ENCODE measurements around the gene MMP2. TPM values are rescaled to one million over a fixed set of nuclear protein-coding genes. Genes with fewer than 3 reads are reported as not detected.

MMP2 gene
- total RNA-seq, 1 experiment from 2014 or later: 311 TPM

DNA sequence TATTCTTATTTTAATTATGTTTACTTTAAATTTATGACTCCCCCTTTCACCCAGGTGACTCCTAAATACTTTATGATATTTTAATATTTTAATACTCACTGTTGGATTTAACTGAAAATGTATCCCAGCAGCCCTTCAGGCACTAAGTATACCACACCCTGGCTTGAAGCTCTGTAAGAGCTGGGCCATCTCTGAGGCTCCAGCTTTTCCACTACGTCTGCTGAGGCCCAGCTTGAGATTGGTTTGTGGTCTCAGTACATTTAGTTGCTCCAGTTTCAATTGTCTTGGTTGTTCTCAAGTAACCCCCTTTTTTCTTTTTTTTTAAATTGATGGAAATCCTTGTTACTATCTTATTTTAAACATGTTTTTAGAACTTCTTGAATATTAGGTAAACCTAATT lies 60.5 kb downstream of the MMP2 start:
- TF ChIP-seq SIN3A (IDR thresholded peaks at IDR 0.05; ENCODE audit: borderline replicate concordance, insufficient read depth, low read depth, low read length) (no peak), POLR2AphosphoS5 (IDR thresholded peaks at IDR 0.05; ENCODE audit: low read depth, low read length) (no peak)
- TF ChIP-seq, protein P1, sequence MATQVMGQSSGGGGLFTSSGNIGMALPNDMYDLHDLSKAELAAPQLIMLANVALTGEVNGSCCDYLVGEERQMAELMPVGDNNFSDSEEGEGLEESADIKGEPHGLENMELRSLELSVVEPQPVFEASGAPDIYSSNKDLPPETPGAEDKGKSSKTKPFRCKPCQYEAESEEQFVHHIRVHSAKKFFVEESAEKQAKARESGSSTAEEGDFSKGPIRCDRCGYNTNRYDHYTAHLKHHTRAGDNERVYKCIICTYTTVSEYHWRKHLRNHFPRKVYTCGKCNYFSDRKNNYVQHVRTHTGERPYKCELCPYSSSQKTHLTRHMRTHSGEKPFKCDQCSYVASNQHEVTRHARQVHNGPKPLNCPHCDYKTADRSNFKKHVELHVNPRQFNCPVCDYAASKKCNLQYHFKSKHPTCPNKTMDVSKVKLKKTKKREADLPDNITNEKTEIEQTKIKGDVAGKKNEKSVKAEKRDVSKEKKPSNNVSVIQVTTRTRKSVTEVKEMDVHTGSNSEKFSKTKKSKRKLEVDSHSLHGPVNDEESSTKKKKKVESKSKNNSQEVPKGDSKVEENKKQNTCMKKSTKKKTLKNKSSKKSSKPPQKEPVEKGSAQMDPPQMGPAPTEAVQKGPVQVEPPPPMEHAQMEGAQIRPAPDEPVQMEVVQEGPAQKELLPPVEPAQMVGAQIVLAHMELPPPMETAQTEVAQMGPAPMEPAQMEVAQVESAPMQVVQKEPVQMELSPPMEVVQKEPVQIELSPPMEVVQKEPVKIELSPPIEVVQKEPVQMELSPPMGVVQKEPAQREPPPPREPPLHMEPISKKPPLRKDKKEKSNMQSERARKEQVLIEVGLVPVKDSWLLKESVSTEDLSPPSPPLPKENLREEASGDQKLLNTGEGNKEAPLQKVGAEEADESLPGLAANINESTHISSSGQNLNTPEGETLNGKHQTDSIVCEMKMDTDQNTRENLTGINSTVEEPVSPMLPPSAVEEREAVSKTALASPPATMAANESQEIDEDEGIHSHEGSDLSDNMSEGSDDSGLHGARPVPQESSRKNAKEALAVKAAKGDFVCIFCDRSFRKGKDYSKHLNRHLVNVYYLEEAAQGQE (IDR thresholded peaks at IDR 0.05; ENCODE audit: insufficient read depth in 1 of 2, low read depth in 2 of 2, low read length in 1 of 2): no peak
- TF ChIP-seq, protein P2, sequence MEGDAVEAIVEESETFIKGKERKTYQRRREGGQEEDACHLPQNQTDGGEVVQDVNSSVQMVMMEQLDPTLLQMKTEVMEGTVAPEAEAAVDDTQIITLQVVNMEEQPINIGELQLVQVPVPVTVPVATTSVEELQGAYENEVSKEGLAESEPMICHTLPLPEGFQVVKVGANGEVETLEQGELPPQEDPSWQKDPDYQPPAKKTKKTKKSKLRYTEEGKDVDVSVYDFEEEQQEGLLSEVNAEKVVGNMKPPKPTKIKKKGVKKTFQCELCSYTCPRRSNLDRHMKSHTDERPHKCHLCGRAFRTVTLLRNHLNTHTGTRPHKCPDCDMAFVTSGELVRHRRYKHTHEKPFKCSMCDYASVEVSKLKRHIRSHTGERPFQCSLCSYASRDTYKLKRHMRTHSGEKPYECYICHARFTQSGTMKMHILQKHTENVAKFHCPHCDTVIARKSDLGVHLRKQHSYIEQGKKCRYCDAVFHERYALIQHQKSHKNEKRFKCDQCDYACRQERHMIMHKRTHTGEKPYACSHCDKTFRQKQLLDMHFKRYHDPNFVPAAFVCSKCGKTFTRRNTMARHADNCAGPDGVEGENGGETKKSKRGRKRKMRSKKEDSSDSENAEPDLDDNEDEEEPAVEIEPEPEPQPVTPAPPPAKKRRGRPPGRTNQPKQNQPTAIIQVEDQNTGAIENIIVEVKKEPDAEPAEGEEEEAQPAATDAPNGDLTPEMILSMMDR (IDR thresholded peaks at IDR 0.05): no peak
- BruUV-seq (replicated peaks): no TSS peak
- Histone ChIP-seq H3K4me1 (ENCODE audit: control insufficient read depth, insufficient read depth, low read length) (peaks cover 3% of the 10 kb centered on the region; the same call in 1 of the 2 replicates), H3K9me3 (ENCODE audit: control insufficient read depth, insufficient read depth, low read depth, low read length) (no peaks in the 10 kb centered on the region), H3K4me3 (ENCODE audit: low read depth in 2 of 2, low read length in 2 of 2) (no peak overlapping the region), H3K27me3 (ENCODE audit: control insufficient read depth, insufficient read depth, low read length) (no peaks in the 10 kb centered on the region), H3K27ac (ENCODE audit: low read length) (no peak overlapping the region), H3K36me3 (ENCODE audit: control insufficient read depth, insufficient read depth, low read length) (peaks cover 10% of the 10 kb centered on the region; the same call in 1 of the 2 replicates)
- in situ Hi-C loops (cut with HindIII; ENCODE audit: low pct_unique_long_range_greater_than_20kb, low sequenced_read_pairs): no loop called here
- intact Hi-C loops (cut with micrococcal nuclease; ENCODE audit: unreplicated experiment): no loop called here
- ChIA-PET POLR2A (no interaction called here), CTCF (no interaction called here)
- ATAC-seq: no peak
- no peak for DNase-seq (ENCODE audit: low read depth, low spot score)

DNA sequence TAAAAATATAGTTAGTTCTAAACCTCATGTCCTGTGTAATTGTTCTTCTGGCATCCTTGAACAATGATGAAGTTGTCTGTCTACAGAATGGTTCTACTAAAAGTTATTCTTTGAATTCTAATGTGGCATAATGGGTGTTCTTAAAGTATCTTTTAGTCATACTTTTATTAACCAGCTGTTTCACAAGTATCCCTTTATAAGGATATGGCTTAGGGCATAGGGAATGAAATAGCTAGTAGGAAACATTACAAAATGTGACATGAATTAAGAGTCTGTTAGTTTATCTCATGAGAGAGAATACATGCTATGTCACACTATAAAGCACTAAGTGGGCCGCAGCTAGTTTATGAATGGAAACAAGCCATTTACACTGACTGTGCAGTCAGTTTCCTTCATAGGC lies 61.2 kb downstream of the MMP2 start:
- no TSS peak for BruUV-seq (replicated peaks)
- Histone ChIP-seq H3K27ac (ENCODE audit: low read length) (no peak overlapping the region), H3K9me3 (ENCODE audit: control insufficient read depth, insufficient read depth, low read depth, low read length) (no peaks in the 10 kb centered on the region), H3K4me3 (ENCODE audit: low read depth in 2 of 2, low read length in 2 of 2) (no peak overlapping the region), H3K4me1 (ENCODE audit: control insufficient read depth, insufficient read depth, low read length) (peaks cover 3% of the 10 kb centered on the region; the same call in 1 of the 2 replicates), H3K36me3 (ENCODE audit: control insufficient read depth, insufficient read depth, low read length) (peaks cover 11% of the 10 kb centered on the region), H3K27me3 (ENCODE audit: control insufficient read depth, insufficient read depth, low read length) (no peaks in the 10 kb centered on the region)
- ATAC-seq: no peak
- intact Hi-C loops (cut with micrococcal nuclease; ENCODE audit: unreplicated experiment): loop anchor here (10.0 kb wide), 1 partner anchor 165 kb away; no protein-coding TSS in a partner anchor
- no peak for DNase-seq (ENCODE audit: low read depth, low spot score)
- TF ChIP-seq TCF7L2 (IDR thresholded peaks at IDR 0.05; ENCODE audit: low read depth, low read length) (no peak), POLR2AphosphoS5 (IDR thresholded peaks at IDR 0.05; ENCODE audit: low read depth, low read length) (no peak), SIN3A (IDR thresholded peaks at IDR 0.05; ENCODE audit: borderline replicate concordance, insufficient read depth, low read depth, low read length) (no peak)
- TF ChIP-seq, protein P1 (IDR thresholded peaks at IDR 0.05; ENCODE audit: insufficient read depth in 1 of 2, low read depth in 2 of 2, low read length in 1 of 2): no peak
- CTCF ChIA-PET: no interaction called here
- POLR2A ChIA-PET: no interaction called here
- in situ Hi-C loops (cut with HindIII; ENCODE audit: low pct_unique_long_range_greater_than_20kb, low sequenced_read_pairs): no loop called here
